Activated CD4-positive, alpha-beta T cell treated with anti-CD3 and anti-CD28 coated beads, Interleukin-10, Interleukin-2, amounts not matched to agents 100 ng/mL and 50 ng/mL, durations not matched to agents 16 hours and 8 hours (primary cell): ENCODE results near the gene GRID1.

Experiments
- DNase-seq: peaks from one replicate; pipeline ENCODE4 v3.0.0-alpha.2; 2020

Gene GRID1

DNA sequence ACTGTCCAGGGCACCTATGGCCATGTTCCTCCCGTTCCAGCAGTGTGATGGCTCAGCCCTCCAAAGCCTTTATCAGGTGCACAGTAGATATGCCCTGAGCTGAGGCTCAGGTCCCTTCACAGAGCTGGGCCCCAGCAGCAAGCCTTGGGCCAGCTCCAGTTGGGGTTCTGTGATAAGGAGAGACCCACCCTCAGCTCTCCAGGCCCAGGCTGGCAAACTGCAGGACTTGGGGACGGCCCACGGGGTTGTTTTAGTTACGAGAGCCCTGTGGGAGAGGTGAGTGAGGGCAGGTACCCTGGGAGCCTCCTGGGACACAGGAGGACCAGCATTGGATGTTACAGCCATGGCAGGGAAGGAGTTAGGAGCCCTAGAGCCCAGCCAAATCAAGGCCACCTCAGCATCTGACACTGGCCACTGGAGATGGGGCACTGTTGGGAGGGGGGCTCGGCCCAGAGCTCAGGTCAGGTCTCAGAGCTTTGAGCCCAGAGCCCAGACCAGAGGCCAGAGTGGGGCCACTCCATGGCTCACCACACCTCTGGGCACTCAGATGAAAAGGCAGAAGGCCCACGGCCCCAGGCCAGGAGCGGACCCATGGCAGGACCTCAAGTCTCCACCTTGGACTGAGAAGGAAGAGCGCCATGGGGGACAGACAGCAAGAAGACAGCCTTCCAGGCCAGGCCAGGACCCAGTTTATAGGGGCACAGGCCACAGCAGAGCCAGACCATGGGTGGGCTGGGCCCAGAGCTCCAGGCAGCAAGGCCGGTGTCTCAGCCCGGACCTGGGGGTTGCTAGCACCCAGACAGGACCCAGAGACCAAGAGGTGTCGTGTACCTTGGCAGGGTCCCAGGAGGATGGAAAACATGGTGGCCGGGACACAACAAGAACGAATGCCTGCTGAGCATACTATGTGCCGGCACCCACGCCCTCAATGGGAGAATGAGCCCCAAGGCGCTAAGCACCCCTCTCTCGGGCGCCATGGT, 12.8 kb downstream of the GRID1 start:
- DNase-seq = no peak

- DNase-seq = no peak
These were observed 15.7 kb downstream of the GRID1 start for GRCh38 chr10:86350897-86351296.

DNA sequence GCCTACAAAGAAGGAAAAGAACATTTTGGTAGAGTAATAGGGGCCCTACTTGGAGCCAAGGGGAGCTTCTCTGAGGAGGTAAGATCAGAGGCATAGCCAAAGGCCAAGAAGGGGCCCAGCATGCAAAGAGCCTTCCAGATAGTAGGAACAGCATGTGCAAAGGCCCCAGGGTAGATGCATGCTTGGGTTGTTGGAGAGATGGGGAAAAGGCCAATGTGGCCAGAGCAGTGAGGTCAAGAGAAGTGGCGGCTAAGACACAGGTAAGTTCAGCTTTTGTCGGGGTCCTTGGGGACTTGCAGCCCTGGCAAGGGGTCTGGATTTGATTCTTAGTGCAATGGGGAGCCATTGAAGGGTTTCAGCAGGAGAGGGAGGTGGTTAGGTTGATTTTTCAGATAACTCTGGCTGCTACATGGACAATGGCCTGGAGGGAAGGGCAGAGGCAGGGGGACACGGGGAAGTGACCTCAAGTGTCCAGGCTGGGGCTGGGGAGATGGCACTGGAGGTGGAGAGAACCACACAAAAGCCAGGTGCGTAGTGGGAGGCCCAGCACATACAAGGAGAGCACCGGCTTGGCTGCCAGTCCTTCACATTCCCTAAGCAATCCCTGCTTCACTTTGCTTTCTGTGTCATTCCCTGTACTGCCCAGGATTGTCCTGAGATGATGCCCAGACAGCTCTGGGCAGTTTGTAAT, 16.5 kb downstream of the GRID1 start:
- DNase-seq = no peak

DNA sequence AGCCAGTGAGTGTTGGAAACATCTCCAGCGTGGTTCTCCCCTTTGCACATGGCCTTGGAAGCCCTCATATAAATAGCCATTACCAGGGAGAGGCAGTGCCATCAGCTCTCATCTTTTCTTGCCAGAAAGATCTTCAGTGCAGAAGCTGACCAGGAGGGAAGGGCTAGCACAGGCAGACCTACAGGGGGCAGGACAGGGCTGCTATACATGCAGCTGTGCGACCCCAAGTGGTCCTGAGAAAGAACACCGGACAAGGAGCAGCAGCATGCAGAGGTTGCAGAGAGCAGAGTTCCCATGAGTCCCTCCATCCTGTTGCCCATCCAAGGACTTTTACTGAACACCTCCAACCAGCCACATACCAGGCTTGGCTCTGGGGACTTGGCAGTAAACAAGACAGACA, 17.1 kb downstream of the GRID1 start:
- DNase-seq = no peak

DNA sequence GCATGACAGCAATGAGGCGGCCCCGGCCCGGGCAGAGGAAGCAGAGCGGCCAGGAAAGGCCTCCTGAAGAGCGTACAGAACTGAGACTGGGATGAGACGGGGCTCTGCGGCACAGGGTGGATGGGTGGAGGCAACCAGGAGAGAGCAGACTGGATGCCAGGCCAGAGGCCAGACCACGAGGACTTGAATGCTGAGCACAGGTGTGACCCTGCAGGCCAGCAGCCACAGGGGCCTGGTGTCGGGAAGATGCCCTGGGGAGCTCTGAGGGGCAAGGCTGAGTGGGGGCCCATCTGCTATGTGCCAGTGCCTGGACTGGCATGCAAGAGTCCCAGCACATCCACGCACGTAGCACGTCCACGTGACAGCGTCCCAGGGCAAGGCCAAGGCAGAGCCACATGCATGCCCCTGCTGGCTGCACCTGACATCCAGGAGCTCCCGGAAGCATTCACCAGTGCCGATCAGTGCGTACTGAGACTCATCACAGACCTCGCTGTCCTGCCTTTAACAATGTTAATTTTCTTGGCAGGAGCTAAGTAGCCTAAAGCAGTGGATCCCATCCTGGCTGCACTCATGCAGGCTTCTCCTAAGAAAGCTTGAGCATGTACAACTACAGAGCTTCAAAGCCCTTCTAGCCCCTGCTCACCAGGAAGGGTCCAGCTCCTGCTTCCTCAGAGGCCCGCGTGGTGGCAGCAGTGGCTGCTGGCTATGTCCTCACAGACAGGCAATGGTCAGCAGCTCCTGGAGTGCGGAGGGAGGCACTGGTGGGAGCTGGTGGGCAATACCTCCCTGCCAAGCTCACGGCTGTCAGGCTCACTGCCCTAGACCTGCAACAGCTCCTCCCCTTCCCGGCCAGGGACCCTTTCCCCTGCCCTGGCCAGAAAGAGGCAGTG, 18.0 kb downstream of the GRID1 start:
- DNase-seq = no peak

- no peak for DNase-seq
These were observed 18.7 kb downstream of the GRID1 start for GRCh38 chr10:86347856-86348255.

GRCh38 chr10:86346799-86347665, 19.6 kb downstream of the GRID1 start:
- no peak for DNase-seq

- DNase-seq = no peak
These were observed 20.5 kb downstream of the GRID1 start for GRCh38 chr10:86345859-86346798.

DNA sequence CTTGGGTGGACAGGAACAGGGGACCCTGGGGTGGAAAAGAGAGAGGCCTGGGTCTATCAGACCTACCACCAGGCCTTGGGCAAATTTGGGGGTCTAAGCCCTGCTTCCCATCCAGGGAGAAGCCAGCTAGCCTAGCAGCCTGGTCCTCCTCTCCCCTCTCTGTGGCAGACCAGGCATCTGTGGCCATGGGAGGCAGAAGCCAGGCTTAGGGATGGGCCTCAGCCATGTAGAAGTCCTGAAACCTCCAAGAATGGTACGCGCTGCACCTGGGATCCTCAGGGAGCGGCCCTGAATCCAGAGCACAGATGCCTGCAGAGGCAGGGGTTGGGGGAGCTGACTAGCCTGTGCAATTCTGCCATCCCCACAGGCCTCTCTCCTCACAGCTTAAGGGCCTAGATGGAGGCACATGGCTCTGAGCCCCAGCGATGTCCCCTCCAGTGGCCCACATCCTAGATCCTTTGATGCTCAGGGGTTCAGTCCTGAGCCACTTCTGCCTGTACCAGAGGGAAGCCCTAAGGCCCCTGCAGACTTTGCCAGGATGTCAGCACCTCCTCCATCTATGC, 21.2 kb downstream of the GRID1 start:
- no peak for DNase-seq

DNA sequence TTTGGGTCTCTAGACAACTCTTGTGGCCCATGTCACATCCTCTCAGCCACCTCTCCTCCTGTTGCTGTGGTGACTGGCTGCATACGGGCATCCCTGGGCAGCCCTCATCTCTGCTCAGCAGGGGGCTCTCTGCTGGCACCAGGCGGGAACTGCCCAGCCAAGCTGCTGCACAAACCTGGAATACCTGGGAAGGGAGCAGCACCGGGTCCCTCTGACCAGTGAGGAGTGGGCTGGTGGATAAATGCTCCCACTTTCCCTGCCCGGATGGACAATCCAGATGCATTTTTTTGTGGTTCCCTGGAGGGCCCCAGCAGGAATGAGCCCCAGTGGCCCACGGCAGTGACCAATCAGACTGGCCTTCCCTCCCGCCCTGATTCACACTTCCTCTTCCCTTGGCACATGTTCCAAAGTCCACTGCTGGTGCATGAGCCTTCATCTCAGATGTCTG, 21.9 kb downstream of the GRID1 start:
- no peak for DNase-seq

DNA sequence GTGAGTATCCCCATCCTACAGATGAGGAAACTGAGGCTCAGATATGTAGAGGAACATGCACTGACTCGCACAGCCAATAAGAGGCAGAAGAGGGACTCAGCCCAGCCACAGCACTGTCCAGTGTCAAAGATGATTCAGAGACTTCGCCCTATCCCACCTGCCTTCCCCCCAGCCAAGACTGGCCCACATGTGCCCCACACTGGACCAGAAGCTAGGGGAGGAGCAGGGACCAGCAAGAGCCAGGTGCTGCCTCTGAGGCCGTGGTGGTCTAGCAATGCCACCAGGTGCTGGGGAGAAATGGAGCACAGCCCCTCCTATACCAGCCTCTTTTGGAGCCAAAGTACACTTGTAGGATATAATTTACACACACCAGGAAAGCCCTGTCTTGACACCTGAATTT, 22.3 kb downstream of the GRID1 start:
- DNase-seq = no peak

DNA sequence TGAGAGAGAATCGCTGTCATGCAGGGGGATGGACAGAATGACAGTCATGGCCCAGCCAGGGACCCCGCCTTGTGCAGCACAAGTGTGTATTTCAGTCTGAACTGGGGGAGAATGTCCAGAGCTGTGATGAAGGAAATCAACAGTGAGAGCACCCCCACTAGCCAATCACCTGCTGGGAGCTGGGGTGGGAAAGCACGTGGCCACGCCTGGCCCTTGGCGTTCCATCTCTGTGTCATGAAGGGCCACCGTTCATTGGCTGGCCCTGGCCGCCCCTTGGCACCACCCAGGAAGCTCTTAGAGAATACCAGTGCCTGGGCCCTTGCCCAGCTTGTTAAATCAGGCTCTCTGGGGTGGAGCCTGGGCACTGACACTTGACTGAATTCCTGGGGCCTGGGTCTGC, 22.8 kb downstream of the GRID1 start:
- no peak for DNase-seq

DNA sequence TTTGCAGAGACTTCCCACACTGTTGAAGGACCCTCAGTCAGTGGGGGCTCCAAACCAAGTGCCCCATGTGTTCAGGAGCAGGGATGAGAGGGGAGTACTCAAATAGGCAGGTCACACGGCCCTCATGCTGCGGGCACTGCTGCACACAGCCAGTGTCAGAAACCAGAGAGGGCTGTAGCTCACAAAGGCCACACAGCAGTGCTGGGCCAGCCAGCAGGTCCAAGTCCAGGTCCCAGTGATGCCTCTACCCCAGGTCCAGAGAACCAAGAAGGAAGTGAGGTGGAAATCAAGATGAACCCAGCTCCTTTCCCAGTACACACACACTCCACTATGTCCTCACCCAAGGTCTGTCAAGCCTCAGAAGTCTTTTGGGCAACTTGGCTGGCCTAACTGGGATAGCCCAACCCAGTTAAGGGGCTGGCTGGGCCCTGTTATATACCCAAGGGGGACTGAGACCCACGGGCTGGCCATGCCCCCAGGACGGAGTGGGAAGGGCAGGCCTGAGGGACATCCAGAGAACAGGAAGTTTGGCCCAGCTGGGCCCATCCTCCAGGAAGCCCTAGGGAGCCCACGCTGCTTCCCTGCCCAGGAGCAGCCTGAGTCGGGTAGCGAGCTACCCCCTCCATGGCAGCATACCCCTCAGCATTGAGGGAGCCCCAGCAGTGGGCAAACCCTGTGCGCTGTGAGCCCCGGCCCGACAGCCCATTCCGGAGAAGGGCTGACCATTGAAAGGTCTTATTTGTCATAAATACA, 24.3 kb downstream of the GRID1 start:
- DNase-seq = no peak

- DNase-seq = no peak
These were observed 25.2 kb downstream of the GRID1 start for GRCh38 chr10:86341361-86341811.

GRCh38 chr10:86340991-86341260, 25.7 kb downstream of the GRID1 start:
- no peak for DNase-seq

- DNase-seq = no peak
These were observed 26.2 kb downstream of the GRID1 start for GRCh38 chr10:86340176-86340990.

GRCh38 chr10:86339226-86339865, 27.2 kb downstream of the GRID1 start:
- no peak for DNase-seq

- no peak for DNase-seq
These were observed 29.4 kb downstream of the GRID1 start for GRCh38 chr10:86337121-86337601.
